HK-2 (cell line): ENCODE results near the gene EPHB3.

ENCODE experiments used
- DNase-seq: peaks from one replicate; pipeline ENCODE4 v3.0.0-alpha.2; 2018; ENCODE audit not compliant: unreplicated experiment

EPHB3 gene

GRCh38 chr3:184543843-184544512, 17.6 kb upstream of the EPHB3 start:
- peak; percentile 77 for DNase-seq

DNA sequence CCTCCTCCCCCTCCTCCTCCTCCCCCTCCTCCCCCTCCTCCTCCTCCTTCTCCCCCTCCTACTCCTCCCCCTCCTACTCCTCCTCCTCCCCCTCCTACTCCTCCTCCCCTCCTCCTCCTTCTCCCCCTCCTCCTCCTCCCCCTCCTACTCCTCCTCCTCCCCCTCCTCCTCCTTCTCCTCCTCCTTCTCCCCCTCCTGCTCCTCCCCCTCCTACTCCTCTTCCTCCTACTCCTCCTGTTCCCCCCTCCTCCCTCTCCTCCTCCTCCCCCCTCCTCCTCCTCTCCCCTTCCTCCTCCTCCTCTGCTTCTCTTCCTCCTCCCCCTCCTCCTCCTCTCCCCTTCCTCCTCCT, 17.1 kb upstream of the EPHB3 start:
- no peak for DNase-seq

DNA sequence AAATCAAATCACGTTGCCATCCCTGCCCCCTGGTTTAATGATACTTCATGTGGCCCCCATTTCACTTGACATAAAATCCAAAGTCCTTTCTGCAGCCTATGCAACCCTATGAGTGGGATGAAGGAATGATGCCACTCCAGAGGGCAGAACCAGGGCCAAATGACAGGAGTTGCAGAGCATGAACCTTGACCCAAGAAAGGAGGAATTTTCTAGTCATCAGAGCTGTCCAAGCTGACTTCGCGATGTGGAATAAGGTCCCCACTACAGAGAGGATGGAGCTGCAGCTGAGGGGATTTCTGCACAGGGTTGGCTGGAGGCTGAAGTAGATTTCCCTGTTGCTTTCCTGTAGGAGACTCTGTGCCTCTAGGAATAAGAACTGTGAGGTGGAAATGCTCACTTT, 15.8 kb upstream of the EPHB3 start:
- no peak for DNase-seq

DNA sequence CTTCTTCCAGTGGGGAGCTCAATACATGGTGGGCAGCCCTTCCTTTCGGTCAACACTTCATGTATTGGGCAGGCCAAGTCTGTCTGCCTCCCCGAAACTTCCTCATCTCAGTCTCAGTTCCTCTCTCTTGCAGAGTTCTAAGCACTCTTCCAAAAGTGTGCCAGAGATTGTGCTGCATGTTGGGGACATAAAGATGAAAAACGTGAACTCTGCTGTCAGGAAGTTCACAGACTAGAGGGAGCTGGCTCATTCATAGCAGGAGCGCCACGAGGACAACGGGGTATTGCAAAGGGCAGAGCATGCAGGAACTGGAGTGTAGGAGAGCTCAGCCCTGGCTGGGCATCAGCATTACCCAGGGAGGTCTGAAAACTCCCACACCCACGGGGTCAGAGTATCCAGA, 15.3 kb upstream of the EPHB3 start:
- no peak for DNase-seq

DNA sequence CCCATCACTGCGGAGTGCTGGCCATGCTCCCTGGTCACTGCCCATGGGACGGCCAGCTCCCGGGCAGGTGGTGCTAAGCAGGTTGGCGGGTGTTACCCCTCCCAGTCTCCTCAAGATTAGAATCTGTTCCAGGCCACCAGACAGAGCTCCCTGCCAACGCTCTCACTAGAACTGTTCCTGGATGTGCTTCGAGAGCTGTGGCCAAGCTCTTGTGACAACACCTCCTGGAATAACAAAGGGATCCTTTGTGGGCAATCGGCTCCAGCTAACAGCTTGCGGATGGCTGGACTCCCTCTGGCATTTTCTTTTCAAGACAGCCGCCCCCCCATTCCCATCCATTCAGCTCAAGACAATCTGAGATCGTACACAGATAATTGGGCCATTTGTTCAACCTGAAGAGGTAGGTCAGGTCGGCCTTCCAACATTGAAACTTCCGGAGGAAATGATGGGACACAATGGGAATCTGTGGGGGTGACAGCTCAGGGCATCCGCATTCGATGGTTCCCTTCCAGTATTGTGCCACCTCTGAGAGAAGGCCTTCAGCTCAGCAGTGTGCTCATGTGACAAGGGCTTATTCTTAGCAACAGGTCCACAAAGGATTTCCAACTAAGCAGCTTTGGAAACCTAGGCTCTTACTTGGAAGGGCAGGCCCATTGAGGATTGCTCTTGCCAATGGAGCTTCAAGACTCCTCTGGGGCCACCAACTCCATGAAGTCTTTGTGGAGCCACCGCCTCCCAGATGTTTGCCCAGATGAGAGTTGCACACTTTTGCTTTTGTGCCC, 11.6 kb upstream of the EPHB3 start:
- DNase-seq = no peak

GRCh38 chr3:184551103-184551502, 10.5 kb upstream of the EPHB3 start:
- DNase-seq = no peak

GRCh38 chr3:184551614-184552256, 9.8 kb upstream of the EPHB3 start:
- DNase-seq = no peak

DNA sequence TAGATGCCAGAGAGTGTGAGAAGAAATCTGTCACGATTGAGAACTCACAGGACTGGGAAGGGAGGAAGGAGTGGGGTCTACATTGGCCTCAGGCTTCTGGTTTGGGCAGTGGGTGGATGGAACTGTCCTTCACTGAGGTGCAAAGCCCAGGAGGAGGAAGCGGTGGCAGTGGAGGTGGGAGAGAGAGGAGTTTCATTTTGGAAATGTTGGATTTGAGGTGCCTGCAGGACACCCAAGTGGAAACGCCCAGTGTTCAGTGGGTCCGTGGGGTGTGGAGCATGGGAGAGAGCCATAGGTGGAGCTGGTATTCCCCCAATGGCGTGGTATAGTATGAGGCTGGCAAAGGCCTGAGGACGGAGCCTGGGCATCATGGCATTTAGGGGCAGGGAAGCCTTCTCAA, 9.3 kb upstream of the EPHB3 start:
- DNase-seq = no peak

DNA sequence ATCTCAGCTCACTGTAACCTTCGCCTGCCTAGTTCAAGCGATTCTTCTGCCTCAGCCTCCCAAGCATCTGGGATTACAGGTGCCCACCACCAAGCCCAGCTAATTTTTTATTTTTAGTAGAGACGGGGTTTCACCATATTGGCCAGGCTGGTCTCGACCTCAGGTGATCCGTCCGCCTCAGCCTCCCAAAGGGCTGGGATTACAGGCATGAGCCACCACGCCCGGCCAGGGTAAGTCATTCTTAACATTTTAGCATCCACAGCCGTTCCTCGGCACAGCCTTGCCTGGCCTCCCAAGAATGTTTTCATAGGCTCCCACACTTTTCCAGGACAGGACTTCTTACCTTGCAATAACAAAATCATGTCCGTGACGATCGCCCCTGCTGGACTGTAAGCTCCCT, 8.7 kb upstream of the EPHB3 start:
- DNase-seq = no peak

DNA sequence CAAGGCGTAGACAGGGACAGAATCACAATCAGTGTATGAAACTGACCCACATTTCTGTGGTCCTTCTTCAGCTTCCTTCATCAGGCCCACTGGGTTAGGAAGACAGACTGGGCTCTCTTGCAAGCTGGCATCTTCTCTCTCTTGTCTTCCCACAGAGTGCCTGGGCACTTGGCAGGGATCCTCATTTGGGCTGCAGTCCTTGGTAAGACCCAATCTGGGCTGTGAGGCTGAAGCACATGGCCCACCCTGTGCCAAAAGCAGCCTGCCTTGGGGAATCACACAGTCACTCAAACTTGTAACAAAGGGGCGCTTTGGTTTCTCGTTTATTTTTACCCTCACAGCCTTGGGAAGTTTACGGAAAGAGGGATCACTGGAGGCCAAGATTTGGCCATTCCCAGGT, 8.2 kb upstream of the EPHB3 start:
- DNase-seq = no peak

DNA sequence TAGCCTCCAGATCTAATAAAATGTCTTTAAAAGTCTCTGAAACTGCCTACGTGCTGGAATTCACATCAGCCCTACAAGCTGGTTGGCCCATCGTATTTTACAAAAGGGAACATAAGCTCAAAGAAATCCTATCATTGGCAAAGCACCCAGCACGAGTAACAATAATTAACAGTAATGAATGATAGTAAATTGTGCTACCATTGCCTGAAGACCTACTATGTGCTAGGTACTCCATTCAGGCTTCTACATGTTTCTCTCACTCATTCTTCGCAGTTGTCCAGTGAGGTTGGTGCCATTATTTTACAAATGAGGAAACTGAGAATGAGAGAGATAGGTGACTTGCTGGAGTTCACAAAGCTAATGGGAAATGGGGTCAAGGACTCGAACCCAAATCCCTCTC, 7.1 kb upstream of the EPHB3 start:
- no peak for DNase-seq

- DNase-seq = no peak
Observed at GRCh38 chr3:184556582-184557347, 4.8 kb upstream of the EPHB3 start.

GRCh38 chr3:184557348-184557950, 4.1 kb upstream of the EPHB3 start:
- no peak for DNase-seq

DNA sequence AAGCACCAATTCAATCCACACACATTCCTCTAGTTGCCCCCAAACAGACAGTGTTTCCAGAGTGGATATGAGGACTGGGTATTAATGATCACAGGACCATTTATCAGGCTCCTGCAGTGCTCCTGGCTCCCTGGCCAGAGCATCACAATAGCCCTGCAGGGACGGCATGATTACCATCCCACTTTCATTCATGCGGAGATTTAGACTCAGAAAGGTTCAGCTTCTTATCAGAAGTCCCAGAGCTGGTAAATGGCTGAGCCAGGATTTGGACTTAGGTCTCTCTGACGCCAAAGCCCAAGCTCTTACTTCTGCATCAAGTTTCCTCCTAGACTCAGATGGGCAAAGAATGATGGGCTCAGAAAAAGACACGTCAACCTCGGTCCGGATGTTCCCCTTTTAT, 2.9 kb upstream of the EPHB3 start:
- no peak for DNase-seq

DNA sequence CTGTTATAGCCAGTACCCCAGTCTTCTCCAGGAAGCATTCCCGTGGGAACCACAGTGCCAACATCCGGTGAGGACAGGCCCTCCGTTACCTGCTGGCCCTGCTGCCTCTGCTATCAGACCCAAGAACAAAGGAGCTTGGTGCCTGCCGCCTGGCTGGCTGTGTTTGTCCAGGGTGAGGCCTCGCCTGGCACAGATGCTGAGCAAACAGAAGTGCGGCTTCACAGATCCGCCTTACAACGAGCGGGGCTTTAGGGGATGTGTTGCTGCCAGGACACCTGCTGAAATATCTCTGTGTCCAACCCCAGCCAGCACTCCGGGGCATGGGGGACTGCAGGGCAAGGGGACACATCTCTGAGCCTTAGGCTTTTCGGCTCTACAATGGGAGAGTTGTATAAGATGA, 2.2 kb upstream of the EPHB3 start:
- no peak for DNase-seq

GRCh38 chr3:184560531-184560930, 1.1 kb upstream of the EPHB3 start:
- no peak for DNase-seq

- DNase-seq = no peak
Observed at GRCh38 chr3:184561913-184562877, 610 bp downstream of the EPHB3 start.

GRCh38 chr3:184562878-184563560, 1.4 kb downstream of the EPHB3 start:
- DNase-seq = no peak

GRCh38 chr3:184563561-184563925, 2.0 kb downstream of the EPHB3 start:
- DNase-seq = no peak

- DNase-seq = no peak
Observed at GRCh38 chr3:184563941-184564684, 2.5 kb downstream of the EPHB3 start.
